ENCODE data around the gene APBA2.

GRCh38 chr15:28952666-28953491 is 67.1 kb downstream of the APBA2 start:
- TF ChIP-seq EZH2phosphoT487 (IDR thresholded peaks at IDR 0.05; ENCODE audit: low read depth) (no peak), CTCF (IDR thresholded peaks at IDR 0.05; ENCODE audit: low read depth, low read length) (no peak)
